UCSD-AML1 (cell line): ENCODE data around the gene PERP.
"Not testable (repeated sequence)": the region's sequence is repeated elsewhere in the genome, so short reads cannot be mapped to it uniquely, and the experiment has no call there.

ENCODE experiments used
- DNase-seq: peaks from one replicate; lab custom pipeline; 2025; ENCODE audit not compliant: unreplicated experiment; lab: John Stamatoyannopoulos, UW

The PERP gene

DNA sequence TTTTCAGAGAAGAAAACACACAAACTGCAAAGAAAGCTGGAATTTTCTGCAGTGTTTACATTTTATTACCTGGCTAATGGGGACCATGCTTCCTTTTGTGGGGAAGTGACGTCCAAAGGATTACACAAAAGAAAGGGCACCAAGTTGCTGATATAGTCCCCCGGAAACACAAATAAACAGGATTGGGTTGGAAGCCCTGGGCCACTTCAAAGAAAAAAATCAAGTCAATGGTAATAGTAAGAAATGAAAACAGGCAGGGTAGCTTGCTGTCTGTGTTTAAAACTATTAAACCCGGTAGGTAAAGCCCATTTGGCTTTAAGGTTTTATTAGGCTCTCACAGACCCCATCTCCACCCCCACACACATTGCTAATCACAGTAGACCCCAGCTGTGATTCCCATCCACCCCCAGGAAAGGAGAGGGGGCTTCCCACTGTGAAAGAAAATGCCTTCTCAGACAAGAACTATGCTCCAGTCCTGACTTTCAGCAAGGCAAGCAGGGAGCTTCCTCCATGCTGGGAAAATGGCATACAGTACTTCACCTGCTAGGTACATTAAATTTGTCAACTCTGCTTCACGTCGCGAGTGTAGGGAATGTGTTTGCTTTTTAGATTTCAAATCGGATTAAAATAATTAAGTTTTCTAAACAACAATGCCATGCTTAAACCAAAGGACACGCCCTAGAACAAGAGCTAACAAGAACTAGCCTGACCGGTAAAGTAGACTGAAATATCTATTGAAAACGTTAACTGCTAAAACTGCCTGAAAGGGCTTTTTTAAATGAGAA lies 1.1 kb downstream of the PERP start:
- DNase-seq = no peak

DNA sequence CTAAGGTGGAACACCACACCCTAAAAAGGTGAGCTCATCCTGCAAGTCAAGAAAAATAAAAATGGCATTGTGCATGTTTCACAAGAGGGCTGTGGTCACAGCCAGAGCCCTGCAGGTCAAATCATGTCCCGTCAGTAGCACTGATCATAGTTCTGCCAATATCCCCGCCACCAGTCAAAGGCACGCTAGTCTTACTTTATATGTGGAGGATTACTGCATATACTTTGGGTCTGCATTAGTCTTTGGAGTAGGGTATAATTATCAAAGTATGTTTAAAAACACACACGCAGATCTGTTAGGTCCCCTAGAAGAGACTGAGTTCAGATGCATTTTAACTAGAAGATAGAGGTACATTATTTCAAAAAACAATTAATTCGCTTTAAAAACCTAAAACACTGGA lies 1.8 kb downstream of the PERP start:
- DNase-seq = no peak

DNA sequence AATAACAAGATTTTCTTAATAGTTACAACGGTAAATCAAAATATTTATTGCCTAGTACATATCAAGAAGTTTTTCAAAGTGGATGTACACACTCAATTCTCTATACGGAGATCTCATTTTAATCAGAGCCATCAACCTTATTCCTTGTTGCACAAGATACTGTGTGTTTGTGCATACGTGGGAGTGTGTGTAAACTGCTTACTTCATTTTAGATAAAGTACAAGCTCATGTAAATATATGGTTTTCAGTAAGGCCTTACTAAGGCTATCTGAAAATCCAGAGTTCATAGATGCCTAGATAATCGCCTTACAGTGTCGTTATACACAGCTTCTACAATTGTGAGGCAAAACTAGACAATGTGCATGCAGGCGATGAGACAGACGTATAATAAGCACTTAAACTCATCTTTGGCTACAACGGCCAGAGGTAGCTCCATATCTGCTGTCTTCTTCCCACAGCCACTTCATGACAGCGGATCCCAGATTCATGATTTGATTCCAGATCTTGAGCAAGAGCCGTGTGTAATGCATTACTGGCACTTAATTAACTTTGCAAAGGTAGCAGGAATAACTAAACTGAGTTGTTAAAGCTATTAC lies 2.5 kb downstream of the PERP start:
- DNase-seq = no peak

DNA sequence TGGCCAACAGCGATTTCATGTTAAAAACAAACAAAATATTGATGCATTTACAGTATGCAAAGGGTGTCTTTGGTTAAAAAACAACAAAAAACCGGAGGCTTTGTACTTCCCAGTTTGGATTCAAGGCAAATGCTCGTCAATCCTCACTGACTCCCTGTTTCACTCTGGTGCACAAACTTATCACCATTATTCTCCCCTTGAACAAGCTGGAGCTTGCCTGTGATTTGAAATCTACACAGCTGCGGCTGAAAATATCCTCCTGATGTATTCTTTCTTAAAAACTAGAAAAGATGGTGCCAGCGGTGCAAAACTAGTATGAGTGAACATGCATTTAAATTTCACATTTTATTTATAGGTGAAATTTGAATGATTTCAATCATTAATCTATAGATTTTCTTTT lies 3.3 kb downstream of the PERP start:
- DNase-seq = no peak

DNA sequence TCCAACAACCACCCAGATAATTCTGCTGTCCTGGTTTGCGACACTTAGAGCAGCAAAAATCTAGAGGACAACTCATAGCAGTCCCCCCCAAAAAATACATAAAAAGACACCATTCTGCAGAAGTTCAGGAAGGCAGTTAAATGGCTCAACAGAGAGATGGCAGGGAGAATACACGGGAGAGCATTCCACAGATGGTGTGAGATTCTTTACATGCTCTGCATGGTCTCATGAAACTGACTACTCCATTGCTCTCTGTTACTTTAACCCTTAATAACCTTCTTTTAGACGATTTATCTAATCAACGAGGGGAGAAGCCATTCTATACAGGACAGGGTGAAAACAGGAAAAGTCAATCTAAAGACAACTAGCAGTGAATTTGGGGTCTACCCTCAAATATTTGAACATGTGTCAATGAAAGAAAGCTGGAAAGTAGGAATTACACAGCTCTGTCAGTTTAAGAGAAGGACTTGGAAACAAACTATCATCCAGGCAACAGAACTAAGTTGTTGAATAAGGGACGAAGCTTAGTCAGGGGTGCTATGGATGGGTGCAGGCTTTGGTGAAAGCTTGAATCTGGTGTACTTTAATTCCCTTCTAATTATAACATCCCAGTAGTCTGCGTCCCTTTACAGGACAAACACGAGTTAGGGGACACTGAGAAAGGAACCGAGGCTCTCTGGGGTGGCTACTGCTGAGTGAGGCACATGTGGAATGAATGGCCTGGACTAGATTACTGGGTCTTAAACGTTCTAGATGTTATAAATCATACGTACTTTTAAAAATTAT lies 5.1 kb downstream of the PERP start:
- no peak for DNase-seq

DNA sequence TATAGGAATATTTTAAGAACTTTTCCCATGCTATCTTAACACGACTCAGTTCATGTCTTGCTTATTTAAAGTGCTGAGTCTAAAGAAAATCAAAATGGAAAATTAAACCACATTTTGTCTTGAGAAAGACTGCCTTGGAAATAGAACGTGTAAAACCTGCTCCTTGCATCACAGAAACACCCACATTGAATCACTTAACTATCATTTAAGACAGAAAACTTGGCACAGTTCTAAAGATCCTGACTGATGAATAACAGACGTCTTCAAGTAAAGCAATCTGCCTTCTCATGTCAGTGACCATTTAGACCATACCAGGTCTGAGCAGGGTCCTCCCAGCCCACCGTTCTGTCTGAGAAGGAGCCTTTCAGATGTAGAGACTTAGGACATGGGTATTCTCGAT lies 7.4 kb downstream of the PERP start:
- DNase-seq = no peak

DNA sequence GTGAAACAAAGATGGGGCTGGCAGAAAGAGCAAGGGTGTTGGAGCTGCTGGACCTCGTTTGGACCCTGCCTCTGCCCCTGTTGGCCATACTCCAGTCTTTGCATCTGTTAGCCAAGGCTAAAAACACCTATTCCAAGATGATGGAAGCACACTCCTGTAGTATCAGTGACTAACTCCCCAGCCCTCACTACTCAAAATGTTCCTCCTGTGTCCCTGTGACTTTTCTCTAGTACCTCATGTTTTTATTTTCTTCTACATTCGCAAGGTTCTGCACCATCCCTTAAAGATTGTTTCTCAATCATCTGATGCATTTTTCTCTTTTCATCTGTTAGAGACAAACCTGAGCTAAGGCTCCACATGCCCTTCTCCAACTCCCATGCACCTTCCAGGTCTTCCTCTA lies 8.9 kb downstream of the PERP start:
- DNase-seq = no peak

DNA sequence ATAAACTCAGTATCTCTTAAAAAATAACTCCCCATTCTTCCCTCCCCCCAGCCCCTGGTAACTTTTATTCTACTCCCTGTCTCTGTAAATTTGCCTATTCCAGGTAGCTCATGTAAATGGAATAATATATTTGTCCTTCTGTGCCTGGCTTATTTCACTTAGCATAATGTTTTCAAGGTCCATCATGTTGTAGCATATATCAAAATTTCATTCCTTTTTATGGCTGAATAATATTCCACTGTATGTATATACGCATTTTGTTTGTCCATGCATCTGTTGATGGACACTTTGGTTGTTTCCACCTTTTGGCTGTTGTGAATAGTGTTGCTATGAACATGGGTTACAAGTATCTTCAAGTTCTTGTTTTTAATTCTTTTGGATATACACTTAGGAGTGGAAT lies 13.0 kb downstream of the PERP start:
- no peak for DNase-seq

DNA sequence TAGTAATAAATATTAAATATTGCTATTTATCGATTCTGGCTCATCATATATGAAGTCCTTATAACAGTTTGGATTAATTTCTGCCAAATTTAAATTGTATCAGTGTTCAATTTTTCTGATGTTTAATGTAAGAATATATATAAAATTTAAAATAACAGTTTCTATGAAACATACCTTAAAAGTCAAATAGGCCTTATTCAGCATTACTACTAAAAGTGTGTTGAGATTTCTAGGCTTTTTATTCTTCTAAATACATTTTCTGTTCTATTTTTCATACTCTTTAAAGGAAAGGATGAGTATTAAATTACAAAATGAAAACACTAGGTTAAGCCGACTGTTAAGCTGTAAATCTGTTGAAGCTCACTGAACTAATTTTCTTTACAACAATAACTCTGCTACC lies 13.6 kb downstream of the PERP start:
- no peak for DNase-seq

DNA sequence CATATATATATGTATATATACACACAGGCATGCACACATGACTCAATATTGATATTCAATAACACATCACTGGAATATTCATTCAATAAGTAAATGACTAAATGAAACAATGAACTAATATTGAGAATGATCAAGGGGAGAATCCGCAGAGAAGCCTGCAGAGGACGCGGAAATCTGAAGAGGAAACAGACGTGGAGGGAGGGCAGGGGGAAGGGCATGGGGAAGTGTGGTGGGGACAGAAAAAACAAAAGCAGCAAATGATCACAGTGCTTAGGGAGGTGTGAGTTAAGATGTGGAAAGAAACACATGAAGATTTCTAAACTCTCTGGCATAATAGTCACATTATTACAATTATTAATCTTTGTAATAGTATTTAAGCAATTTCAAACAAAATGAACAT lies 14.5 kb downstream of the PERP start:
- no peak for DNase-seq

DNA sequence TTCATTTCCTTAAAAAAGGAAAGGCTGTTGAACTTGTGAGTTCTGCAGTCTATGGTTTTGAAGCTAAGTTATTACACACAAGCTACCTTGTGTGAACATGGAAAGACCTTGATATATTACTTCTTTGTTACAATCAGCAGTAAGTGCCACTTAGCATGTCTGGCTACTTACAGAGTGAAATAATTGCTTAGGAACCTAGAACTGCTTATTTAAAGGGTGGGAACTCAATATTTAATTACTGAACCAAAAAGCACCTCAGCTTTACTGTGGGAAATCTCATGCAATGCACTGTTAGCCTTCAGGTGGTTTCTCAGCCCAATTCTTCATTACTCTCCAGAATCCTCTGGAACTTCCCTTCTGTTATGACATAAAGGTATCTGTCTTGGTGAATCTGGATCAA lies 17.9 kb downstream of the PERP start:
- no peak for DNase-seq

DNA sequence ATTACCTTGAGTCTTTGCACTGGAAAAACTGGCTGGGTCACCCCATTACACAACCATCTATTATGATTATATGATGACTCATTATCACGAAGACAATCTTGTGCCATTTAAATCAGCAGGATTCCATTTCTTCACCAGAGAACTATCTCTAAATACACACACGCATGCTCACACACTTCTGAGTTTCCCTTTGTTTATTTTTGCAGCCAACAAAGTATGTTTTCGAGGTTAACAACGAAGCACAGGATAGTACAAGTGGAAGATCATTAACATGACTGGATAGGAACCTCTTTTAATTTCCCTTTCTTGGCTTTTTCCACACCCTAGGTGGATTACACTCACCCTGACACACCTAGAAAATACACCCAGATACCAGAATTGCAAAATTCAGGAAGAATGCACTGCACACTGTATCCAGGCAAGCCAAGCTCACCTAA lies 18.9 kb downstream of the PERP start:
- DNase-seq = no peak

DNA sequence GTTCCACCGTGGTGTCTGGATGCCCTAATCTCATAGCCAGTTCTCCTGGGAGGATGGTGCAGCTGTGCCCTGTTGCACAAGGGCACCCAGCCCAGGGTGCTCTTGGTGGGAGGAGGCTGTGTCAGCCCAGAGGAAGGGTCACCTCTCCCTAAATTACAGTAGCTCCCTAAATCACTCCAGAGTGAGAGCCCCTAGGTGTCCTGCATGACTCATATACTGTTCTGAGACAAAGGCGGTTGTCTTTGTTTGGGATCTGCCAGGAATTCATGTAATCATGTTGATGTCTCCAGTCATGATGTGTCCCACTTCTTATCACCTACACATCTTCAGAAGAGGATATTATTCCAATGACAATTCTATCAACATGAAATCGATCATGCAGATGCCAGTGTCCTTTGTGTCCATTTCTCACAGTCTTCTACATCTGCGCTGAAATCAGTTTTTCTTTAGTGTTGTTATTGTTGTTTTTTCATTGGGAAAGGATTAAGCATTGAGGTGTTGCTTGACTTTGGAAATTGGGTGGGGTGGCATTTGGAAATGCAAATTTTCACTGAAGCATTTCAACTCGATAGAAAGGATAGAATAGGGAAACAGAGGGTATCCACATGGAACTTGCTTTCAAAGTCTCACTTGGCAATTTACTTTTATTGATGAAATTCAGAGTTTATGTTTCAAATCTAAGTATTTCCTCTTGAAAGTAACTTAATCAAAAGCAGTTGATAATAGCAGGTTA lies 19.5 kb downstream of the PERP start:
- no peak for DNase-seq

DNA sequence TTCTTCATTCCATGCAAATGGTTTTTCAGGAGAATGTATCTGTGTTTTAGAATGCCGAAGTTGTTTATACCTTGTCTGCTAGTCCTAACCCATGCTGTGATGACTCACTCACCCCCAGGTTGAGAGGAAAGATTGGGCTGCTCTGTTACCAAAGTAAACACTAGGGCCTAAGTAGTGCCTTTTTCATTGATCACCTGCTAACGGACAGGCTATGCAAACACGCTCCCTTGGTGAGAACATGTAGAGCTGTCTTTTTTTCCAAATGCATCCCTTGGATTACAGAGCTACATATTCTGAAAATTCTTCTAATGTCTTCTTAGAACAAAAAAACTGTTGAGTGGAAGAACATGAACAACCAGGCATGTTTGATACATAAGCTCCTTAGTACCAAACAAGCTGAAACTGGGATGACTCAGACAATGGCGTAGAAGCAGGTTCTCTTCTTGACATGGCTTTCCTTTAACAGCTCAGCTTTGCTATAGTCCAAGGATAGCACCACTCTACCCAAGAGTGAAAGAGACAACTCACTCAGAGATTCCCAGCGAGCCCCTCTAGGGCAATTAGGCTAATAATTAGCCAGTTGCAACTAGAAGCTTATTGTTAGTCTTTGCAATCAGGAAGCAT lies 20.5 kb downstream of the PERP start:
- DNase-seq = no peak

DNA sequence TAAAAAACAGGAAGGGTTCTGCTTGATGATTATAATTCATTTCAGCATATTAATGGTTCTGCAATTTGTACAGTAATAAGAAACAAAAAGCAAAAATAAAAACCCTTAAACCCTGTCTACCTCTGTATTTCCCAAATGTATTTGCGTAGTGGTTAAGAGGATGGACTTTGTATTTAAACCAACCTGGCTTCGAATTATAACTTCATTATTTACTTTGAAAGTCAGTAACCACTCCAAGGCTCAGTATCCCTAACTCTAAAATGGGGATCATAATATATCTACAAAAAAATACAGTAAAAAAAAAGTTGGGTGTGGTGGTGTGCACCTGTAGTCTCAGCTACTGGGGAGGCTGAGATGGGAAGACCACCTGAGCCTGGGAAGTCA lies 21.4 kb downstream of the PERP start:
- DNase-seq = no peak

DNA sequence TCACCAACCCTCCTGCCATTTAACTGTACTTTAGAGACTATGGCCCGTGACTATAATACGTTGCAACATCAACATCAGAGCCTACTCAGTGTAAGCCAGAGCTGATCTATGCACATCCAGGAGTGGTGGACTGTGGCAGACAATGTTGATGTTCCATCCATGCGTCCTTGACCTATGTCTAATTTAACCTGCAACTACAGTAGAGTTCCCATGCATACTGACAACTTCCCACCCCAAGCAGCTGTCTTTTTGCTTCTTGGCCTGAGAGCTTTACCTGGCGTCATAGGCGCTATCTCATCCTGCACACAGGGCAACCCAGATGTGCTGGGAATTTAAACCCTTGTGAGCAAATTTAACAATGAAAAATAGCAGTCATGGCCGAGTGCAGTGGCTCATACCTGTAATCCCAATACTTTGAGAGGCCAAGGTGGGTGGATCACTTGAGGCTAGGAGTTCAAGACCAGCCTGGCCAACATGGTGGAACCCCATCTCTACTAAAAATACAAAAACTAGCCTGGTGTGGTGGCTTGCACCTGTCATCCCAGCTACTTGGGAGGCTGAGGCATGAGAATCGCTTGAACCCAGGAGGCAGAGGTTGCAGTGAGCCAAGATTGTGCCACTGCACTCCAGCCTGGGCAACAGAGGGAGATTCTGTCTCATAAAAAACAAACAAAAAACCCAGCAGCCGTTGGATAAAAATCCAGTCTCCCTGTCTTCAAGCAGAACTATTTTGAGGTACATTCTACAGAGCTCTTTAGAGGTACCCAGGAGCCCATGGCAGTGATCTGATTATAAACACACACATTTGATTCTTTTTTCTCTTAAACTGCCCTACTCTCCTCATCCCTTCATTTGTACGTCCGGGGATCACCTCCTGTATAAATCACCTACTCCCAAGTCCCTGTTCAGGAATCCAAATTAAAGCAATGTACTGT lies 22.0 kb downstream of the PERP start:
- DNase-seq = no peak

DNA sequence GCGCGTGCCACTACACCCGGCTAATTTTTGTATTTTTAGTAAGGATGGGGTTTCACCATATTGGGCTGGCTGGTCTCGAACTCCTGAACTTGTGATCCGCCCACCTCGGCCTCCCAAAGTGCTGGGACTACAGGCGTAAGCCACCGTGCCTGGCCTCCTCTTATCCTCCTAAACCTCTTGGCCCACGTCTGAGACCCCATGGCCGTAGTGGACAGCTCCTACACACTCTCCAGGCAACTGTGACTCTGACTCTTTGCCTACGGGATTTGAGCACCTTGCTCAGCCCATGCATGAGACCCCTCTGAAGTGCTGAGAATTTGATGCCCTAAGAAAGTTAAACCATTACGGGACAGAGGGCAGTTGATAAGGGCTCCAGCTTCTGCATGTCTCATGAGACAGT lies 25.0 kb downstream of the PERP start:
- no peak for DNase-seq

DNA sequence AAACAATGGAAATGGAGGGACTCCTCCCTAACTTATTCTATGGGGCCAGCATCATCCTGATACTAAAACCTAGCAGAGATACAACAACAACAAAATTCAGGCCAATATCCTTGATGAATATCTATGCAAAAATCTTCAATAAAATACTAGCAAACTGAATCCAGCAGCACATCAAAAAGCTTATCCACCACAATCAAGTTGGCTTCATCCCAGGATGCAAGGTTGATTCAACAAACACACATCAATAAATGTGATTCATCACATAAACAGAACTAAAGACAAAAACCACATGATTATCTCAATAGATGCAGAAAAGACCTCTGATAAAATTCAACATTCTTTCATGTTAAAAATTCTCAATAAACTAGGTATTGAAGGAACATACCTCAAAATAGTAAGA lies 27.7 kb downstream of the PERP start:
- not testable (repeated sequence) for DNase-seq

DNA sequence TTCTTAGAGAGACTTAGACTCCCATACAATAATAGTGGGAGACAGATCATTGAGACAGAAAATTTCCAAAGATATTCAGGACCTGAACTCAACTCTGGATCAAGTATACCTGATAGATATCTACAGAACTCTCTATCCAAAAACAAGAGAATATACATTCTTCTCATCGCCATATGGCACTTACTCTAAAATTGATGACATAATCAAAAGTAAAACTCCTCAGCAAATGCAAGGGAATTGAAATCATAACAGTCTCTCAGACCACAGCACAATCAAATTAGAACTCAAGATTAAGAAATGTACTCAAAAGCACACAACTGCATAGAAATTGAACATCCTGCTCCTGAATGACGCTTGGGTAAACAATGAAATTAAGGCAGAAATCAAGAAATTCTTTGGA lies 28.7 kb downstream of the PERP start:
- DNase-seq = no peak

DNA sequence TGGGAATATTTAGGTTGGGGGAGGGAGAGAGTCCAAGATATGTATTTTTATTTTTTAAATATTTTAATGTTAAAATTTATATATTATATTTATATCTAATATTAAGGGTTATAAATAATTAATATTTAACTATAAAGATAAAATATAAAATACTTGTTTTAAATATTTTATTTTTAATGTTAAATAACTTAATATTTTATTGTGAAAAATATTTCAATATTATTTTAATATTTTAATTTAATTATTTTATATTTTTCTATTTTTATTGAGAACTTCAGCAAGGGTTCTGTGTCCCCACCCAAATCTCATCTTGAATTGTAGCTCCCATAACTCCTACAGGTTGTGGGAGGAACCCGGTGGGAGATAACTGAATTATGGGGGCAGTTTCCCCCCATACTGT lies 34.0 kb downstream of the PERP start:
- no peak for DNase-seq
